ENCODE measurements around the gene RFNG.
A peak's percentile ranks its signal among the peaks of the same experiment; 100 is the strongest.

The RFNG gene

DNA sequence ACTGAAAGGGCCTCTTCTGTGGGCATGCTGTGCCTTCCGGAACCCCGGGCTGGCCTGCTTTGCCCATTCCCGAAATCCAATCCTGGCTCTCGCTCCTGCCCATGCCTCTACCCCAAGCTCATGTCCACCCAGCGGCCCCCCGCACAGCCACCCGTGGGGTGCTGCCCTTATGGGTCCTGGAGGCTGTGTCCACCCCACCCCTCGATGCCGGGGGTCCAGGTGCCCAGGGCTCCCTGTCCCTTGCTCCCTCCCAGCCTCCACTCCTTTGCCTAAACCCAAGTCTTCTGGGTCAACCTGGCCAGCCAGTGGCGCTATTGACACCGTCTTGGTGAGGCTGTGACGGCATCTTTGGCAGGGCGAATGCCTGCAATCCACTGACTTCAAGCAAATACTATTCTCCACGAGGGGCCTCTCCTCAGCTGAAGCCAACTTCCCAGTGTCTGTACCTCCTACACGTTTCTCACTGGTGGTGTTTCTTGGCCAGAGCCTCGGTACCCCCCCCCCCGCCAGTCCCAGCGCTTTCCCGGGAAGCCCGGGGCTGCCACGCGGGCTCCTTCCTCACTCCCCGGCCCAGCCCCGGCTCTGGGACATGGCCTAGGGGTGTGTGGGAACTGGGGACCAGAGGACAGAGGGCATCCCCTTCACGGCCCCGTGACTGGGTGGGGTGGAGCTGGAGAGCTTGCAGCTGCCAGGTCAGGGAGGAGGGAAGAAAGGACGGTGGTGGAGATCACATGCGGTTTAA, 26.2 kb upstream of the RFNG start:
- DNase-seq = no peak

DNA sequence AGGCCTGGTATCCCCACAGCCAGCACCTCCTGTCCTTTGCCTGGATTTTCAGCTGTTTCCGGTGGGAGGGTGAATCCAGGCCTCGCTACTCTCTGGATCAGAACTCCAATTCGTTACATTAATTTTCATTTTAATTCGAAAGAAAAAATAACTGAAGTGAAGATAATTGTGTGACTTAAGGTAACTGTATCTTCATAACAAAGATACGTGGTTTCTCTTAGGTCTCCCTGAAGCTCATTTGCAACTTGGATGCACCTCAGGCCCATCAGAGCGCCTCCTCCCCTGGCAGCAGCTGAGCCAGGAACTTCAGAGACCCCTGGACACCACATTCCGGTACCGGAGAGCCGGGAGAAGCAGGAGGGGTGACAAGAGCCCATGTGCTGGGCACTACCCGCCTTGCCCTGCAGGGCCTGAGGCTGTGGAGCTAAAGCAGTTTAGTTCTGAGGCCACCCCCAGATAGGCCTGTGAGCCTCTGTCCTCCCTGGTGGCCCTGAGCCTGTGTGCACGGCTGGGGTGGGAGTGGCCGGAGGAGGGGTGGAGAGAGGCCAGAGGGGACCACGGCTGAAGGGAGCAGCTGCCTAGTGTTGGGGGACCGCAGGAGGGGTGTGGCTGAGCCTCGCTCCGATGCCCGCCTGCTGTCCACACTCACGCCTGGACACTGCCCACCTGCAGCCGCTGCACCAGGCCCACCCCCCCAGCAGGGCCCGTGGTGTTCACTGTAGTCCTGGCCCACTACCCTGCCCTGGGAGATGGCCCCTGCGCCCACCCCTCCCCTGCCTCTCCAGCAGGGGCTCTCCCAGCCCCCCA, 25.4 kb upstream of the RFNG start:
- DNase-seq = no peak

DNA sequence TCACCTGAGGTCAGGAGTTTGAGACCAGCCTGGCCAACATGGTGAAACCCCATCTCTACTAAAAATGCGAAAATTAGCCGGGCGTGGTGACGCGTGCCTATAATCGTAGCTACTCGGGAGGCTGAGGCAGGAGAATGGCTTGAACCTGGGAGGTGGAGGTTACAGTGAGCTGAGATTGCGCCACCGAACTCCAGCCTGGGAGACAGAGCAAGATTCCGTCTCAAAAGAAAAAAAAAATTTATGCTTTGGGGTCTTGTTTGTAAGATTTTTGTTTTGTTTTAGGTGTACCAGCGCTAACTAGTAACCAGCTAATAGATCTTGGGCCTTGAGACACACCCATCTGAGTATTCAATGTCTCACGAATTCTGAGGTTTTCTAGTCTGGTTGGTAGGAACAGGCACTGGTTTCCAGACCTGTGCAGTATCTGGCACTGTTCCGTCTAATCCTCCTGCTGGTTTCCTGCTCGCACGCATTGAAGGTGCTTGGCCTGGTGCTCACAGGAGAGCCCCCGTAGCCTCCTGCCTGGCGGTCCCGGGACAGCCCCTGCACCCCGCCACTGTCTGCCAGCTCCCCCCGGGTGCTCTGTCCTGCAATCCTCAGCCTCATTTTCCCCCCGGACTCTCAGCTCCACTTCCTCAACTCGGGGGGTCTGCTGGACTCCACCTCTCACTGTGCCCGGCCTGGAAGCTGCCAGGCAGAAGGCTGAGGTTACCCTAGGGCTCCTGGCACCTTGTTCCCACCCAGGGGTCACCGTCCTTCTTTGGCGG, 24.6 kb upstream of the RFNG start:
- no peak for DNase-seq

DNA sequence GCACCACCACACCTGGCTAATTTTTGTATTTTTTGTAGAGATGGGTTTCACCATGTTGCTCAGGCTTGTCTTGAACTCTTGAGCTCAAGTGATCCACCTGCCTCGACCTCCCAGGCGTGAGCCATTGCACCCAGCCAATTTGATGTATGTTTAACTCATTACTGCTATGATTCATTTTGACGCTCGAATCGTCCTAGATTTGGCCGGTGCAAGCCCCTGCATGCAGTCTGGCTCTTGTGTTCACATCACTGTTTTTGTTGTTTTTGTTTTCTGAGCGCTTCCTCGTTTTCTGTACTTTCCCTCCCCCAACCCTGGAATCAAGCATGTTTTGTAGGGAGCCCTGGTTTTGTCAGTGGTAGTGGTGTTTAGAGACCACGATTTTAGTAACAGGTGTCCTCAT, 21.8 kb upstream of the RFNG start:
- DNase-seq = no peak

DNA sequence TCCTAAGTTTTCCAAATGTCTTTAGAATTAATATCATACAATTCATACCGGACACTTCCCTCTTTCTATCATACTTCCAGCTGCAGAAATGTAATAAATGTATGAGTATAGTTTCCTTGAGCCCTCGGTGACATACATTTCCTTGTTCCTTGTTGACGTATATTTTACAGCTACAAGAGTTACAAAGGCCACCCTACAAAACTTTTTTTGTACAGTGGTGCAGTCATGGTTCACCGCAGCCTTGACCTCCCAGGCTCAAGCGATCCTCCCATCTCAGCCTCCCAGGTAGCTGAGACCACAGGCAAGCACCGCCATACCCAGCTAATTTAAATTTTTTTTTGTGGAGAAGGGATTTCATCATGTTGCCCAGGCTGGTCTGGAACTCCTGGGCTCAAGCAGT, 21.2 kb upstream of the RFNG start:
- DNase-seq = no peak

DNA sequence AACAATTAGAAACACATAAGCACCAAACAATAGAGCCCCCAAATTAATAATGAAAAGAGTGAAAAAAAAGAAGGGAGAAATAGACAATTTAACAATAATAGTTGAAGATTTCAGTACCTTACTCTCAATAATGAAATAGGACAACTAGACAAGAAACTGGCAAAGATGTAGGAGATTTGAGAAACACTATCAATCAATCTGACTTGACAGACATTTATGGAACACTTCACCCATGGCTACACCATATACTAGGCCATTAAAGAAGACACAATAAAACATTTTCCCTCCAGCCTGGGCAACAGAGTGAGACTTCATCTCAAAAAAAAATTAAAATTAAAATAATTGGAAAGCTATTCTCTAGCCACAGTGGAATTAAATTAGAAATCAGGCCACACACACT, 19.0 kb upstream of the RFNG start:
- DNase-seq = no peak

DNA sequence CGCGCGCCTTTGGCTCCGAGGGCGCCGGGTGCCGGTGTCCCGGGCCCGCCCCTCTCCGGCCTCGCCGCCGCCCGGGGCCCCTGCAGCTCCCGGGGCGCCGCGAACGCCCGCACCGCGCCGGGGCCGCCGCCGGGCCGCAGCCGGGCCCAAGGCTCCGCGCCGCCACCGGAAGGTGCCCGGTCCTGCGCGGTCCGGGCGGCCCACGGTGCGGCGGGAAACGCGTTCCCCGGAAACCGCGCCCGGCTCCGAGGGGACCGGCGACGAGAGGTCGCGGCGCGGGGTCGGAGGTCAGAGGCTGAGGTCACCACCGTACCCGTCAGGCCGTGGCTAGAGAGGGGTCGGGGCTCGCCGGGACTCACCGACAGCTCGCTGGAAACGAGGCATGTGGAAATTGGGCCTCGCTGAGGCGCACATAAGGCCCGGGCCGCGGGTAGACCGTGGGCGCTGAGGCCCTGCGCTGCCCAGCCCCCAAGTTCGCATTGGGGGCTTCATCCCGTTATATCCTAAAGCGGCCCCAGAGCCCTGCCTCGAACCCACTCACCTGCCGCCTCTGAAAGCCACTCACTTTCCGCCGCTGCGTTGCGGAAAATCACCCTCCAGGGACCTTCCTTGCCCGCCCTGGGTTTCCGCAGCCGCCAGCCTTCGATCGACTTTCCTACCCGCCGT, 14.2 kb upstream of the RFNG start, which contains the start of gene DUS1L:
Gene DUS1L (minus strand): TSS at position 167 of the 666 bp plus-strand sequence. CDS start 745 bp downstream, outside the sequence.
- peak; percentile 73 for DNase-seq

DNA sequence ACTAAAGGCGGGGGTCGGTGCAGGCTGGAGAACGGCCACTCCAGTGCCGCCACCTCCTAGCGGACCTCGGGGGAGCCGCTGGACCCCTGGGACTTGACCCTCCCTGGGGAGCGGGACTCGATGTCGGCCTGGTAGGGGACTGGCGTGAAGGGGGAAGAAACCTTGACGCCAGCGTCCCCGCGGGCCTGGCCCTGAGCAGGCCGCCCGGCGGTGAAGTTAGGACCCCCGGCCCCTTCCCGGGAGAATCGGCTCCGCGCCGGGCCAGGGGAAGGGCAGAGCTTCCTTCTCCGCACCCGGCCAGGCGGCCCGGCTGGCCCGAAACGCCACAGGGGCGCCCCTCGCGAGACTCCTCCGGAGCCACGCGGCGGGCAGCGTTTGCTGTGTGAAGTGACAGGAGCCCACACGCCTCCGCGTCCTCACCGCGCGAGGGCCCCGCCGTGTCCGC, 13.6 kb upstream of the RFNG start:
- DNase-seq = no peak

DNA sequence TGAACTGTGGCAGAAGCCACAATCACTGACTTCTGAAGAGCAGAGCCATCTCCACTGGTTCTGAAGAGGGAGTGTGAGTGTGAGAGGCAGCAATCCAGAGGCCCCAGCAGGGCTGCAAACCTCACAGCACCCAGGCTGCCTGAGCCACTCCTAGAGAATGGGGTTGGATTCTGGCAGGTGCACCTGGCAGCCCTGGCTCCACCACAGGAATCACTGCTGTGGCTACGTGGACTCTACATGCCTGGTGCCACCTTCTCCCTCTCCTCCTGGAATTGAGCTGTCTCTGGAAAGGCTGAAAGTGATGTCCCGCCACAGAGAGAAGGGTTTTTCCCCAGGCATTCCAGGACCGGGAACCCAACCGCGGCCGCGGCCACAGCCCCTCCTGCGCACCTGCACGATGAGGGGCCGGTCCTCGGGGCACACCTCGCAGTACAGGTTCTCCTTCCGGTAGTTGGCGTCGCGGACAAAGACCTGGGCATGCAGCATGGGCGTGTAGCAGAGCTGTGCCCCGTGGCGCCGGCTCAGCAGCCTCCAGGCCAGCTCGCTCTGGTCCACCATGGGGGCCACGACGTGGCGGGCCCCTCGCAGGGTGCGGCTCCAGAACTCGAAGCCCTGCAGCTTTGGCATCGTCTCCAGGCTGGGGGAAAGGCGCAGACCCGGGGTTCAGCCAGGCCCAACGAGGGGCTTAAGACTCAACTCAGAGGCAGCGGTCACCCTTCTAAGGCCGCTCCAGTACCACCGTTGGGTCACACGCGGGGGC, 13.0 kb upstream of the RFNG start:
- DNase-seq = no peak

DNA sequence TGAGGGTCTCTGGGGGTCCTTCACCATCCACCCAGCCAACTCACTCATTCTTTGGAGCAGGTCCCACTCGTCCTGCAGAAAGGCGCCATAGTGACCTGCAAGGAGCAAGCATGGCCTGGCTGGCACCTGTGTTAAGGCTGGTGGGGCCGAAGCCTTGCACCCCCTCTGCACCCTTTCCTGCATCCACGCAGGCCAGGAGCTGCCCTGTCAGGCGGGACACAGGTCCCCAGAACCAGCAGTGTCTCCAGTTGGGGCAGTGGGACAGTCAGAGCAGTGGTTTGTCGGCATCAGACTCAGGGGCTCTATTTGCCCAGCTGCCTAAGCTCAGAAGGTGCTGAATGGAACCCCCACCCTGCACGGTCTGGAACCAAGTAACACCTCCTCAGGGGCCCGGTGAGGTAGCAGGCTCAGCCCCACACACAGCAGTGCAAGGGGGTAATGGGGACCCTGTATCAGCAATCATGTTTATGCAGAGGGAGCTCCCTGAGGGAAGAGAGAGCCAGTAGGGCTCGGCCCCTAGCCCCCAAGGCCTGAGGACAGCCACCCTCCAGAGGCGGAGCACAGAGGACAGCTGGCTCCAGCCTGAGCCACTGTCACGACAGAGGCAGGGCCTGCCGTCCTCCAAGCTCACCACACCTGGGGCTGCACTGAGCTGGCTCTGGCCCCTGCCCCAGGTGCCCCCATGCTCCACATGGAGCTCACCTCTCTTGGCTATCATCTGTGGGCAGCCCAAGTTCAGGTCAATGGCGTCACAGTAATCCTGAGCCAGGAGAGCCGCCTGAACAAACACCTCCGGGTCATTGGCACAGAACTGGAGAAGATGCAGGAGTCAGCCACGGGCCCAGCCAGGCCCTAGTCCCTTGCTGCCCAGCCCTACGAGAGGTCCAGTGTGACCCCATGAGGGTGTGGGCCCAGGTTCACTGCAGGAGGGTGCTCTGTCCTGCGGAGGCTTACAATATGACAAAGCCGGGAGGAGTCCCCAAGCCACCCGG, 12.1 kb upstream of the RFNG start:
- no peak for DNase-seq

DNA sequence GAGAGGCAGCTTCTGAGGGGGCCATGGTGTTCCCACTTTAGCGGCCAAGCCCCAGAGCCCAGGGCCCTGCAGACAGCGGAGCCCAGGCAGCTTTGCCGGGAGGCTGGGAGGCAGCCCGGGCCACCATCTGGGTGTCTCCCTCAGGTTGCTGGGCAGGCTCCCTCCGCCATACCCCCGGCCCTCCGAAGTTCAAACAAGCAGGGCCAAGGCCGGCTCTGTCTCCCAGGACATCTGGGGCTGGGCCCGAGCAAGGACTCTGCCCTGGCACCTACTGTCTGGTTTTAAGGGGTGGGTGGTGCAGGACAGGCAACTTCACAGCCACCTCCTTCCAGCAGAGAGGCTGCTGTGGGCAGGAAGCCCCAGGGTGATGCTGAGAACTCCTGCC, 11.4 kb upstream of the RFNG start:
- no peak for DNase-seq

DNA sequence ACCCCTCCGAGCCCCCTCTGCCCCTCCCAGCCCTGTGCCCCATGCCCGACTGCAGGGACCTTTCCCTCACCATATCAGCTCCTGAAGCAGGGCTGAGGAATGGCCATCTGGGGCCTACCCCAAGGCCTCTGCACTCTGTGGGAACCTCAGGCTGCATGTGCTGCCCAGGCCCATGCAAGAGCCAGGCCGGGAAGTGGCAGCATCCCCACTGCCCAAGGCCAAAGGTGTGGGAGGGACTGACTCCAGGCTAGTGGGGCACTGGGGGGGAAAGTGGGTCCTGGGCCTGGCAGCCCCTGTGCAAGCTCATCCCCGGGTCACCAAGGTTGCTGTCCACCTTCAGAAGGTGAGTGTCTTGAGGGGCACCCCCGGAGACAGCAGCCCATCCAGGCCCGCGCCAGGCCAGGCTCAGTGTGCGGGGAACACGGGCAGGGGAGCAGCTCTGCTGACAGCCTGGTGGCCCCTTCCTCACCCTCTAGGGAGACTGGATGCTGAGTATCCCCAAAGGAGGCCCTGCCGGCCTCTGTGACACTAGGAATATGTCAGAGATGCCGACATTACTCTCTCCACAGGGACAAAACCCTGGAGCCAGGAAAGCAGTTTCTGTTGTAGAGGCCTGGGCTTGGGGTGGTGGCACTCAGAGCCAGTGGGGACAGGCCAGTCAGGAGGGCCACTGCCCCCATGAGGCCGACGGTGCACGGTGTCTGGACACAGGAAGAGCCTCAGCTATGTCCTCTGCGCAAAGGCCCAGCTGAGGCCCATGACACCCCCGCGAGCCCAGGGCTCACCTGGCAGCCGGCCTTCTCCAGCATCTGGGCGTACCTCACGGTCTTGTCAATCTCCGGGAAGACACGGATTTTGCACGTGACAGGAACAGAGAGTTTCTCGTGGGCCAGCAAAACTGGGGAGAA, 10.7 kb upstream of the RFNG start:
- no peak for DNase-seq

DNA sequence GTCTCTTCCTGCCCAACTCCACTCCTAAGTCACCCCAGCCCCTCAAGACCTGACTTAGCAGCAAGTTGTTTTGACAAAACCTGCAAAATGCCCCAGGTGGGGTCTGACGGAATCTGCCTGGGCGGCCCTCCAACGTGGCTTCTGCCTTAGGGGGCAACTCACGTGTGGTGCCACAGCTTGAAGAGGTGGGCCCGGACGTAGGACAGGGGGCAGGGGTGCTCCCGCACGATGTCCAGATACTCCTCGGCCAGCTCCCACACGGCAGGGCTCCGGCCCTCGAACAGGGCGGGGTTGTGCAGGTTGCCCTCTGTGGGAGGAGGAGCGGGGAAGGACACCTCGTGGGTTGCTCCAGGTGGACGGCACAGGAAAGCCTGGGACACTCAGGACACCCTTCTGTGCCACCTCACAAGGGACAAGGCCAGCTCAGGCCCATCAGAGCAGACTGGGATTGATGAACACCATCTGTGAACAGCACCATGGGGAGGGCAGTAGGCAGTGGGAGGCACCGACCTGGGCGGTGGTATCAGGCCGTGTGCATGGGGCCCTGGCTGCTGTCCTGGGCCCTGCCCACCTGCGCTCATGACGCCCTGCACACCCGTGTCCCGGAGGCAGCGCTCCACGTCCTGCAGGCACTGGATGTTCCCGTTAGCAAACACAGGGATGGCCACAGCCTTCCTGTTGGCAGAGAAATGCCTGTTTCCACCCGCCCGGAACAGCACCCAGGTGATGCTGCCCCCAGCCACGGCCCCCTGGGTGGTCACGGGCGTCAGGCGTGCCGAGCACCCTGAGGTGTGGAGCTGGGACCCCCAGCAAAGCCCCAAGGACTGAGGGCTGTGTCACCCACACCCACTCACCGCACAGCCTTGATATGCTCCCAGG, 9.7 kb upstream of the RFNG start:
- DNase-seq = no peak

DNA sequence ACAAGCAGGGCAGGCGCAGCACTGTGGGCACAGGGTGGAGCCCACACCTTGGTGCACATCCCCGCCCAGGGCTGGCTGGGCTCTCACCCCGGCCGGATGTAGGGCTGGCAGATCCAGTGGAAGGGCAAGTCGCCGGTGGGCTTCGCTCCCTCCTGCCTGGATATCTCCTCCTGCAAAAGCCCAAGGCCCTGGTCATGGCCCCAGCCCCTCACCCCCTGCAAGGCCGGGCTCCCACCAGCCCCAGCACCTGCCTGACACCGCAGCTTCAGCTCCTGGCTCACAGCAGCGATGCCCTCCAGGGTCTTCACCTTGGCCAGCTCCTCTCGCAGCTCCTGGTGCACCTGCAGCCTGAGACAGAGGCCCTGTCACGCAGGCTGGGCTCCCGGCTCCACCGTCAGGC, 9.0 kb upstream of the RFNG start:
- DNase-seq = no peak

DNA sequence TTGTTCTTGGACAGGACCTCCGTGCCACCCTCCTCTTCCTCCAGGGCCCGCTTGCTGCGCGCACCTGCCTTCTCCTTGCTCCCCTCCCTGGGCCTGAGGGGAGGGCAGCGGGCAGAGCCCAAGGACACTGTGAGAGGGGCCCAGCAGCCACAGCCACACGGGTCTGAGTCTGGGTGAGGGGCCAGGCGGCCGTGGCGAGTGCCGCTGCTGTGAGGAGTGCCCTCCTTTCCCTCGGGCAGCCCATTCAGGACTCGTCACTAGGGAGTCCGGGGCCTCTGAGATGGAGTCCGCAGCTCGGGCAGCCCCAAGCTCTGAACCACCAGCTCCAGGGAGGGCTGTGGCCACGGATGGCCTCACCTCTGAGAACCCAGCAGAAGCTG, 8.4 kb upstream of the RFNG start:
- no peak for DNase-seq

DNA sequence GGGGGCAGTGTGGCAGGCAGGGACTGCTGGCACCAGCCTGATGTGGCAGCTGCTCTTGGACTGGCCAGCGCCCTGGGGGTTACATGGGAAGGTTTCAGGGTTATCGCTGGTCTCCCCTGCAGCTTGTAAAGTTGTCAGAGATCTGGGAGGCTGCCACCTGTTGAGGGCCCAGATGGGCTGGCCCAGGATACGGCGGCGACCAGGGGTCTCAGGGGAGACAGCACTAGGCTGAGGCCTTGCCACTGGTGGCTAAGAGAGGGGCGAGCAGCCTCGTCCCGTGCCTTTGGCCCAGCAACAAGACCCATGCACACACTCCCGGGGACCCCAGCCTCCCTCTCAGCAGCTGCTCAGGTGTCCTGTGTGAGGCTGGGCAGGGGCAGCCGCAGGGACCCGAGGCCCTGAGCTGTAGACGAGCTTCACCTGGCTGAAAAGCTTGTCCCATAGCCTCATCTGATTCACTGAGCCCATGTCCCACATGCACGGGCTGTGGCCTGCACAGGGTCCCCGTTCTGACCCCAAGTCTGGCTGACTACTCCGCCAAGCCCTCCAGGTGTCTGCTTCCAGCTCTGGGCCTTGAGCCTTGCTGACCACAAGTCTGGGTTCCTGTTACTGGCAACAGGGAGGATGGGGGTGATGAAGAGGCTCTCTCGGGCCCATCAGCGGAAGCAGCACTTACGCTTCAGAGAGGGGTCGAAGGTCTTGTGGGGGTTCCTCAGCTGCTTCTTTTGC, 7.8 kb upstream of the RFNG start:
- no peak for DNase-seq

DNA sequence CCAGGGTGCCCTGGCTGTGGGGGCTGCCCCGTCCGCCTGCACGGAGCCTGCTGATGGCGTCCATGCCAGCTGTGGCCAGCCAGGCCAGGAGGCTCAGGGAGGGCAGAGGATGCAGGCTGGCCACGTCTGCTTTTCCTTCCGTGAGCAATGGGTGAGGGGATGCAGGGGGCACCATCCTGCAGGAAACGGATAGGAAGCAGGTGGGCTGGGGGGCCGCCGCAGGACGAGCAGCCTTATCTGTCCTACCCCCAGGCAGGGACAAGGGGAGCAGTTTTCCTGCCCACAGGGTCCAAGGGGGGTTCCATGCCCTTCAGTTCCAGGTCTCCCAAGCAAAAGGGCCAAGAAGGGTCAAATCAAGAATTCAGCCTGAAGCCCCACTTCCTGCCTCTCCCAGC, 7.2 kb upstream of the RFNG start:
- no peak for DNase-seq

DNA sequence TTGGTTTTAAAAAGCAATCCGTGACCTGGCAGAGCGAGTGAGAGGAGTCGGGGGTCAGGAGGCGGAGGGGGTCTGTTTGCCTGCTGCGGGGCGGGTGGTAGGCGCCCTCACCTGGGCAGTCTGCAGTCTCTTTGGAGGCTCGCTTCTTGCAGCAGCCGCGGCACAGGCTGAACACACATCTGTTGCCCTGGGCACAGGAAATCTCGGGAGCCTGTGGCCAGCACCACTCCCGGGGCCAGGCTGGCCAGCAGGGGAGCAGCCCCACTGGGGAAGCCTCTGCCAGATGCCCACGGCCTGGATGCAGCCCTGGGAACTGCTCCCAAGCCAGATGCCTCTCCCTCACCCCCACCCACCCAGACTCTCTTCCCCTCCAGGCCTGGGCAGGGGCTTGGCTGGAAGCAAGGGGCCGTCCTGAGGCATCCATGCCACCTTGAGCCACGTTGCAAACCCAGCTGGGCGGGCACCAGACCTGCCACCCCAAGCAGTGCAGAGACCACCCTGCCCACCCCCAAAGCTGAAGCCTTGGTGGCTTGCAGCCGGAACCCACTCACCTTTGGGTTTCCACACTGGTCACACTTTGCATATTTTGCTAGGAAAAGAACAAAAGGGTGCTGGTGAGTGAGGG, 6.7 kb upstream of the RFNG start:
- no peak for DNase-seq
